ENCODE results near the gene KDR. TPM values are rescaled to one million over a fixed set of nuclear protein-coding genes. Genes with fewer than 3 reads are reported as not detected.

KDR gene
- total RNA-seq (2022; extraction: Qiagen RNA extraction; ENCODE audit: low read depth) = 0.01 to 0.02 TPM in 2 of 5 replicates, not detected in the others

DNA sequence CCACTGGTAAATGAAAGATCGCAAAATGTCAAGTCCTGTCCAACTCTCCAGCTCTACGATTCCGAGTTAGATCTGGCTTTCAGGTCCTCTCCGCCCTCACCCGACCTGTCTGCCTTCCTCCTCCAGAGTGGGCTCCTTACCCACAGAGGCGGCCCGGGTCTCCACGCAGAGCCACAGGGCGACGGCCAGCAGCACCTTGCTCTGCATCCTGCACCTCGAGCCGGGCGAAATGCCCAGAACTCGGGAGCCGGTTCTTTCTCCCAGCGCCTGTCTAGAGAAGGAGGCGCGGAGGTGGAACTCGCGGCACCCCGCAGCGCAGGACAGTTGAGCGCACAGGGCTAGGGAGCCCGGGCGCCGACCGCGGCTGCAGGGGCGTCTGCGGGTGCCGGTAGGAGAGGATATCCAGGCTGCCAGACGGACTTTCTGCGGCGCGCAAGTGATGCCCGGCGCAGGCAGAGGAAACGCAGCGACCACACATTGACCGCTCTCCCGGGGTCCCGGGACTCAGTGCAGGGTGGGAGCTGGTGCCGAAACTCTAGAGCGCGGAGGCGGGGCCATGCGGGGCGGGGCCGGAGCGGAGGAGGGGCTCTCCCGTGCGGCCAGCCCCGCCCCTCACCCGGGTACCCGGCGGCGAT lies at the start of gene KDR:
Gene KDR, minus strand, starts transcription at position 509 of the 635 bp plus-strand sequence. Its CDS starts 302 bp downstream, at position 207.

Other genes with a start within 250 kb of the KDR start
- gene SRD5A3, start 220.6 kb upstream of the KDR start, total RNA-seq (2022; extraction: Qiagen RNA extraction; ENCODE audit: low read depth) = 7.7 to 11.1 TPM (median 9.7 TPM) in 5 replicates